ENCODE data around the gene PTTG1. TPM values are rescaled to one million over a fixed set of nuclear protein-coding genes. Genes with fewer than 3 reads are reported as not detected.

Gene PTTG1
- total and polyA plus RNA-seq, 2 of the 8 experiments (the other 6 are each of a cell fraction or from before 2014, with no cell fraction given): 240 to 478 TPM

DNA sequence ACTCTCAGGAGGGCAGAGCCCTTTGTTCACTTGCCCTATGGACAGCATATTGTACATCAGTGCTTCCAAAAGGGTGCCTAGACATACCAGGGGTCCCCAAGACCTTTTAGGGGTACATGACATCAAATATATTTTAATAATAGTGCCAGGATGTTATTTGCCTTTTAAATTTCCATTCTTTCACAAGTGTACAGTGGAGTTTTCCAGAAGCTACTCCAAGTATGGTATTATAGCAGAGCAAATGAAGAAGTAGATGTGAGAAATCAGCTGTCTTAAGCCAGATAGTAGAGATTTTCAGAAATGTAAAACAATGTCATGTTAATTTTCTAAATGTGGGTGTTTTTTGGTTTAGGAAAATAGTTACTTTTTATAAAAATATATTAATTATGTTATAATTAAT is 15.6 kb downstream of the PTTG1 start:
- H2BK15ac ChIP-seq (ENCODE audit: low read length): no peak overlapping the region
- no peak overlapping the region for H4K8ac ChIP-seq (ENCODE audit: extremely low read depth, insufficient read depth, low read length)
- ChIA-PET CTCF (ENCODE audit: partially characterized antibody) (interaction anchor here (0.6 to 6.2 kb wide), 13 partner anchors 15 to 416 kb away, joined by 3 to 81 read pairs (median 7); partner anchors contain the start of gene FAM200C), POLR2A (ENCODE audit: partially characterized antibody) (no interaction called here)
- TF ChIP-seq SP1 (IDR thresholded peaks at IDR 0.05; ENCODE audit: low read depth, low read length): no peak
- no peak for TF ChIP-seq KDM4A (IDR thresholded peaks at IDR 0.05; ENCODE audit: low read depth, low read length, severe bottlenecking)
- TF ChIP-seq RAD21 (IDR thresholded peaks at IDR 0.05 in 1 of 2, conservative IDR thresholded peaks at IDR 0.05 in 1 of 2; ENCODE audit: low read depth in 2 of 2, low read length in 2 of 2): no peak
- no peak for TF ChIP-seq SUZ12 (IDR thresholded peaks at IDR 0.05; ENCODE audit: low read length)
- TF ChIP-seq GABPA (IDR thresholded peaks at IDR 0.05; ENCODE audit: borderline replicate concordance, insufficient read depth, low read length): no peak
- TF ChIP-seq MAX (IDR thresholded peaks at IDR 0.05): no peak
- H3K4me1 ChIP-seq (replicated peaks in 1 of 4; ENCODE audit: control insufficient read depth in 3 of 4, insufficient read depth in 4 of 4, low read length in 3 of 4): no peaks in the 10 kb centered on the region; a peak in 1 of 7 replicates
- no peak overlapping the region for H2BK12ac ChIP-seq (ENCODE audit: low read depth, low read length)
- H3K4ac ChIP-seq (replicated peaks; ENCODE audit: insufficient read length, low read depth, low read length): no peak overlapping the region
- no peak overlapping the region for H3K4me2 ChIP-seq (ENCODE audit: insufficient read depth in 1 of 2, low read depth in 2 of 2, low read length in 2 of 2)
- H3K56ac ChIP-seq (replicated peaks; ENCODE audit: insufficient read length, low read depth, low read length): no peak overlapping the region
- no peaks in the 10 kb centered on the region for H3K79me2 ChIP-seq (ENCODE audit: control insufficient read depth in 1 of 2, insufficient read depth in 2 of 2, low read length in 2 of 2)
- no peaks in the 10 kb centered on the region; the same call in 1 of the 2 replicates for H3K23me2 ChIP-seq (ENCODE audit: low read depth, low read length)
- H4K91ac ChIP-seq (replicated peaks; ENCODE audit: insufficient read length, low read length): no peak overlapping the region
- no peak overlapping the region for H2BK5ac ChIP-seq (ENCODE audit: low read depth, low read length)
- H4K5ac ChIP-seq (ENCODE audit: insufficient read length, low read depth, low read length): no peak overlapping the region
- H3K14ac ChIP-seq (ENCODE audit: insufficient read length): no peak overlapping the region
- no peaks in the 10 kb centered on the region for H3K9me3 ChIP-seq (ENCODE audit: insufficient read depth in 2 of 2, low read depth in 1 of 2, low read length in 1 of 2)
- no peak overlapping the region for H2BK120ac ChIP-seq (replicated peaks; ENCODE audit: low read depth, low read length)
- H2AK5ac ChIP-seq (ENCODE audit: low read depth, low read length): no peak overlapping the region
- H4K20me1 ChIP-seq (replicated peaks in 1 of 2; ENCODE audit: control insufficient read depth in 1 of 2, insufficient read depth in 2 of 2, low read length in 2 of 2): no peaks in the 10 kb centered on the region
- no peaks in the 10 kb centered on the region for H3K36me3 ChIP-seq (ENCODE audit: control insufficient read depth in 2 of 4, insufficient read depth in 4 of 4, low read length in 3 of 4)
- no peak overlapping the region for H2AFZ ChIP-seq (ENCODE audit: low read length)
- no peak overlapping the region for H3K4me3 ChIP-seq (ENCODE audit: extremely low read depth in 1 of 4, insufficient read depth in 2 of 4, low read depth in 3 of 4, low read length in 4 of 4)
- H3K27me3 ChIP-seq (replicated peaks in 1 of 4; ENCODE audit: control insufficient read depth in 3 of 4, extremely low read depth in 1 of 4, insufficient read depth in 3 of 4, low read length in 3 of 4): no peaks in the 10 kb centered on the region
- no peak overlapping the region for H3K23ac ChIP-seq (ENCODE audit: insufficient read length)
- no peak overlapping the region for H3K27ac ChIP-seq (ENCODE audit: low read depth, low read length)
- DNase-seq (ENCODE audit: low read depth in 1 of 2, low spot score in 2 of 2) (no peak), FAIRE-seq (no peak)
- no peaks in the 10 kb centered on the region for H3K79me1 ChIP-seq (ENCODE audit: low read depth, low read length)
- H3K18ac ChIP-seq (ENCODE audit: extremely low read depth, low read length): no peak overlapping the region
- H2BK20ac ChIP-seq (ENCODE audit: low read length): no peak overlapping the region
- H3K9ac ChIP-seq (replicated peaks in 1 of 4; ENCODE audit: extremely low read depth in 1 of 4, low read depth in 3 of 4, low read length in 3 of 4): no peak overlapping the region
